ENCODE results near the gene RND2.

Gene RND2

GRCh38 chr17:43079641-43080302 lies 54.7 kb downstream of the RND2 start:
- no peak for DNase-seq

Measured in hematopoietic multipotent progenitor cell treated with erythropoietin and hydrocortisone succinate and interleukin-3 and kit ligand, for 8 days (in vitro differentiated cells).